HG02870 (cell line): ENCODE results near the gene LINGO3.

Experiments
- ATAC-seq: cut with Tn5 transposase; IDR thresholded peaks from one replicate; pipeline ENCODE4 v1.9.1; 2021; ENCODE audit warnings: mild to moderate bottlenecking, moderate library complexity; ENCODE audit not compliant: unreplicated experiment

The LINGO3 gene

GRCh38 chr19:2306281-2306806 lies 1.6 kb downstream of the LINGO3 start:
- no peak for ATAC-seq

- ATAC-seq = no peak
Observed at GRCh38 chr19:2305452-2306280, 2.3 kb downstream of the LINGO3 start.

GRCh38 chr19:2303211-2303798 lies 4.6 kb downstream of the LINGO3 start:
- ATAC-seq = no peak

- ATAC-seq = no peak
Observed at GRCh38 chr19:2302319-2303210, 5.4 kb downstream of the LINGO3 start.

GRCh38 chr19:2300533-2300932 lies 7.4 kb downstream of the LINGO3 start:
- ATAC-seq = no peak

- no peak for ATAC-seq
Observed at GRCh38 chr19:2296141-2296540, 11.8 kb downstream of the LINGO3 start.

GRCh38 chr19:2294687-2295335 lies 13.1 kb downstream of the LINGO3 start:
- ATAC-seq = no peak

- no peak for ATAC-seq
Observed at GRCh38 chr19:2291185-2291751, 16.7 kb downstream of the LINGO3 start.

- no peak for ATAC-seq
Observed at GRCh38 chr19:2290441-2291184, 17.3 kb downstream of the LINGO3 start.

GRCh38 chr19:2289714-2290435 lies 18.1 kb downstream of the LINGO3 start:
- no peak for ATAC-seq

- no peak for ATAC-seq
Observed at GRCh38 chr19:2288818-2289713, 18.9 kb downstream of the LINGO3 start.

GRCh38 chr19:2288338-2288817 lies 19.6 kb downstream of the LINGO3 start:
- no peak for ATAC-seq

GRCh38 chr19:2287585-2288337 lies 20.2 kb downstream of the LINGO3 start:
- no peak for ATAC-seq

- ATAC-seq = no peak
Observed at GRCh38 chr19:2286402-2287140, 21.4 kb downstream of the LINGO3 start.

GRCh38 chr19:2283835-2284507 lies 24.0 kb downstream of the LINGO3 start:
- ATAC-seq = no peak

- no peak for ATAC-seq
Observed at GRCh38 chr19:2282862-2283237, 25.1 kb downstream of the LINGO3 start.
